Measurements from ENCODE around the gene WDTC1. TPM values are rescaled to one million over a fixed set of nuclear protein-coding genes. Genes with fewer than 3 reads are reported as not detected.

WDTC1 gene
- total and polyA plus RNA-seq, 2 of the 13 experiments (the other 11 are each of a cell fraction or from before 2014, with no cell fraction given) = 5.5 TPM

- TF ChIP-seq ZBED4 (CRISPR knock-in tag; IDR thresholded peaks at IDR 0.05; ENCODE audit: borderline replicate concordance) (no peak), CREBL2 (CRISPR knock-in tag; IDR thresholded peaks at IDR 0.05; ENCODE audit: borderline replicate concordance) (no peak; the same call in 1 of the 2 replicates), DZIP1 (CRISPR knock-in tag; IDR thresholded peaks at IDR 0.05) (no peak; the same call in 1 of the 2 replicates), ZNF687 (CRISPR knock-in tag; IDR thresholded peaks at IDR 0.05) (peak; percentile 92), ZNF280D (CRISPR knock-in tag; IDR thresholded peaks at IDR 0.05) (0 out of 2 replicates have a peak, but pooled peaks have one; percentile 17), ZNF207 (IDR thresholded peaks at IDR 0.05; ENCODE audit: borderline replicate concordance) (no peak), PRDM10 (CRISPR knock-in tag; IDR thresholded peaks at IDR 0.05; ENCODE audit: low read depth) (peak; percentile 81; the same call in 1 of the 2 replicates), SCMH1 (CRISPR knock-in tag; IDR thresholded peaks at IDR 0.05; ENCODE audit: borderline replicate concordance) (no peak)
These were observed 87.6 kb downstream of the WDTC1 start, which contains the start of gene TMEM222 (continued) for GRCh38 chr1:27321813-27322568.
